PC-9 (cell line): ENCODE measurements around the gene RAB40C.

ENCODE experiments used
- CTCF ChIP-seq: fragments of 200-600 bp; sonication (generic); conservative IDR thresholded peaks from 2 replicates; pipeline ENCODE4 v1.6.1; 2017; ENCODE audit warnings: mixed run types, antibody characterized with exemption, mild to moderate bottlenecking, moderate library complexity
- EZH2 ChIP-seq: fragments of 200-600 bp; sonication (generic); IDR thresholded peaks from 2 replicates; pipeline ENCODE4 v1.8.0; 2017; ENCODE audit warnings: antibody characterized with exemption, low read depth

- TF ChIP-seq CTCF (no peak), EZH2 (no peak)
Observed at GRCh38 chr16:575354-576196, 14.3 kb upstream of the RAB40C start.
